VCaP (cell line): ENCODE results near the gene ZFPM1.

Experiments used
- H3K27ac ChIP-seq: fragments of 450-650 bp; 2 replicates; pipeline ENCODE4 v1.5.1; 2017
- CTCF ChIP-seq: fragments of 450-650 bp; conservative IDR thresholded peaks from 2 replicates; pipeline ENCODE4 v1.5.1; 2017; ENCODE audit warnings: mild to moderate bottlenecking, moderate library complexity

Gene ZFPM1

GRCh38 chr16:88446736-88447135 lies 6.3 kb upstream of the ZFPM1 start:
- H3K27ac ChIP-seq: no peak overlapping the region

GRCh38 chr16:88447881-88448280 lies 5.2 kb upstream of the ZFPM1 start:
- no peak overlapping the region for H3K27ac ChIP-seq
- TF ChIP-seq CTCF: no peak

More at GRCh38 chr16:88446736-88447135, 6.3 kb upstream of the ZFPM1 start:
- TF ChIP-seq CTCF: no peak

GRCh38 chr16:88448461-88449266 lies 4.4 kb upstream of the ZFPM1 start:
- TF ChIP-seq CTCF: no peak
- no peak overlapping the region for H3K27ac ChIP-seq

- no peak overlapping the region for H3K27ac ChIP-seq
- no peak for TF ChIP-seq CTCF
These were observed 3.9 kb upstream of the ZFPM1 start for GRCh38 chr16:88449267-88449561.

- no peak overlapping the region for H3K27ac ChIP-seq
- no peak for TF ChIP-seq CTCF
These were observed 1.2 kb upstream of the ZFPM1 start for GRCh38 chr16:88451586-88452481.

- no peak for TF ChIP-seq CTCF
These were observed 431 bp upstream of the ZFPM1 start for GRCh38 chr16:88452482-88453216.

More at GRCh38 chr16:88452482-88453216, 431 bp upstream of the ZFPM1 start:
- H3K27ac ChIP-seq: no peak overlapping the region
